HG03571 (cell line): ENCODE measurements around the gene LYZL1.
A peak's percentile ranks its signal among the peaks of the same experiment; 100 is the strongest.
"Not testable (repeated sequence)": the region's sequence is repeated elsewhere in the genome, so short reads cannot be mapped to it uniquely, and the experiment has no call there.

Source experiments
- ATAC-seq: cut with Tn5 transposase; IDR thresholded peaks from one replicate; pipeline ENCODE4 v1.9.1; 2021; ENCODE audit not compliant: unreplicated experiment

LYZL1 gene

DNA sequence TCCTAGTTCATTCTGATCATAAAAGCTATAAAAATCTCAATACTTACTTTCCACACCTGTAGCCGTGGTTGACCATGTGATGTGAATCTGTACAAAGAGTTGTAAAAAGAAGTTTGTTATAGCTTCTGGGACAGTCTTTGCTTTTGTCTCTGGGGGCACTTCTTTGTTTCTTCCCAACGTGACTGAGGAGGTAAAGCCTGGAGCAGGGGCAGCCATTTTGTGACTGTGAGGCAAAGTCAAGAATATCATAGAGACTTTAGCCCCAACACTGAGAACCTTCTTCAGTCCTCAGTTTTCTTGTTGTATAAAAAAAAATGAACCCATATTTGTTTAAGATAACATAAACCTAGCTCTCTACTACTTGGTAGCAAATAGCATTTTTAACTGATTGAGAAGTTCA is 29.4 kb upstream of the LYZL1 start:
- ATAC-seq = no peak

DNA sequence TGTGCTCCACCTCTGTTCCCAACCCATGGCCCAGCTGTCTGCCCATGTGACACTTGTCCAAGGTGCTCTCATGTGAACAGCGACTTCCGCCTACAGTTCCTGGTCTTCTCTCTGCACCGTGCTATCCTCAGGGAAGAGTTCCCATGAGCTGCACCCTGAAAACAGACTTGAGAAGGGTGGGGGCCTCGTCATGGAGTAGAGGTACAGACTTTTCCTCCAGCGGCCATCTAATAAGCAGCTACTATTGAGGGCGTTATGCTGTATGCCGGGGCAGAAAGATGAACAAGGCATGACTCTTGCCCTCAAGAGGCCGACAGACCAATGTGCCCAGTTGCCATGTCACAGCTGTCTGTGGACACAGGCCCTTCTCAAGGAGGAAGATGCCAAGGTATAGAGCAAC is 25.4 kb upstream of the LYZL1 start:
- no peak for ATAC-seq

DNA sequence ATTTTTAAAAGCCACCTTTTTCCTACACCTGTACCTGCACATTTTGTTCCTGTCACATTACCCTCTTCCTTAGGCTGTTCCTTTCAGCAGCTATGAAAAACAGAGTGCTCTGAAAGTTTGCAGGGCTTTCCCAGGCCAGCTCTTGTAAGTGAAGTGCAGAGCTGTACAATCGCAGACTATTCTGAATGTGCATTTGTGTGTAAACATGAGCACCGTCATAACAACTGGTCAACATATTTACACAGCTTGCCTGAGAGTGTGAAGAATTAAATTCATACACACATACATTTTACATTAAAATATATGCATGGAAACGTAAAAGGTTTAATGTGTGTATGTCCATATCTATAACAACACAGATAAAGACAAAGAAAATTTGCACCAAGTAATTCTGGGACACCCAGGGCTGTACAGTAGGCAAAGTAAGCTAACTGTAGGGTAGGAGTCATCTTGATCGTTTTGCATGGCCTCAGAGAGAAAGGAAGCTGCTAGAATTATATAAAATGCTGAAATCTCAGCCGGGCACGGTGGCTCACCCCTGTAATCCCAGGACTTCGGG is 23.6 kb upstream of the LYZL1 start:
- no peak for ATAC-seq

DNA sequence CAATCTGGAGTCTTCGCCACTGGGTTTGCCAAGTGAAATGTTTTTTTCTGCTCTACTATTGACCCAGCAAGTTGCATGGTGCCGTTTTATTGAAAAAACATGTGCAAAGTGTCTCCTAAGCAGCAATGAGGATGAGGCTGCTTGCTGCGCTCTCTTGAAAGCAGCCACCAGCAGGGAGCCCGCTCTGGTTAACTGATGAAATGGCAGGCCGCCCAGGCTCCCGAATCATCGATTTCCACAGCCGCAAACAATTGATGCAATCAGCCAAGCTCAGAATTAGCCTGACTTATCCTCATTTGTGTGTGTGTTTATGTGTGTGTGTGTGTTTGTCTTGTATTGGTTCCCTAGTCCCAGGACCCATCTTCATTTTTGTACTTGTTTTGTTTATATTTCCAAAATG is 22.2 kb upstream of the LYZL1 start:
- no peak for ATAC-seq

DNA sequence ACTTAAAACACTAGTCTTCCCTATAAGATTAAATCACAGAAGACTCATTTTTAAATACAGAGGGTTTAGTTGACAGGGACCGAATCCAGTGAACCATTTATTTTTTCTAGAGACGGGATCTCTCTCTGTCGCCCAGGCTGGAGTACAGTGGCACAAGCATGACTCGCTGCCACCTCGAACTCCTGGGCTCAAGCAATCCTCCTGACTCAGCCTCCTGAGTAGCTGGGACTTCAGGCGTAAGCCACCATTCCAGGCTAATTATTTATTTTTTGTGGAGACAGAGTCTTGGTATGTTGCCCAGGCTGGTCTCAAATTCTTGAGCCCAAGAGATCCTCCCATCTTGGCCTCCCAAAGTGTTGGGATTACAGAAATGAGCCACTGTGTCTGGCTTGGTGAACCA is 20.9 kb upstream of the LYZL1 start:
- no peak for ATAC-seq

DNA sequence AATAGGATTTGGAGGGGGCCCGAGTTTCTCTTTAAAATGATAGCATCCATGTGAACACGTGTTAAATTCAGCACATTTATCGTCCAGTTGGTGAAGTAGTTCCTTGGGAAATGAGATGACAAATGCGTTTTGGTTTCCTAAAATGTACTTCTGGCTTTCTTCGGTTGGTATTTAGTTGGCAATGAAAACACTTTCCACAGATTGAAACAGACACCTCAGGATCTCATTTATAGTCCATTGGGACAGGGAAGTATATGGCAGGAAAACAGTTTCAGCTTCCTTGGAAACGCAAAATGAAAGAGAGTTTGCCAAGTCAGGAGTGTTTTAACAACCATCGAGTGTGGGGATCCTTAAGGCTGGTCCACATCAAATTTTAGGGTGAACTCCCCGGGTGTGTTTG is 19.4 kb upstream of the LYZL1 start:
- ATAC-seq = no peak

DNA sequence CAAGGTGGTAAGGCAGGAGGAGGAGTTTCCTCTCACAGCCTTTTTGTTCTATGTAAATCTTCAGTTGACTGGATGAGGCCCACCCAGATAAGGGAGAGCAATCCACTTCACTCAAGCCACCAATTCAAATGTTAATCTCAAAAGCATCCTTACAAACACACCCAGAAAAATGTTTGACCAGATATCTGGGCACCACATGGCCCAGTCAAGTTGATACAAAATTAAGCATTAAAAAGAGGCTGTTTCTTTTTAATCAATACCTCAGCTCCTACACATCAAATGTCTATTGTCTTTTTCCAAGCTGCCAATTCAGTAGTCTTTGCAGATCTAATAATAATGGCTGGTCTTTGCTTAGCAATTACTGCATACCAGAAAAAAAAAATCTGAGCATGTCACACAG is 18.0 kb upstream of the LYZL1 start:
- no peak for ATAC-seq

DNA sequence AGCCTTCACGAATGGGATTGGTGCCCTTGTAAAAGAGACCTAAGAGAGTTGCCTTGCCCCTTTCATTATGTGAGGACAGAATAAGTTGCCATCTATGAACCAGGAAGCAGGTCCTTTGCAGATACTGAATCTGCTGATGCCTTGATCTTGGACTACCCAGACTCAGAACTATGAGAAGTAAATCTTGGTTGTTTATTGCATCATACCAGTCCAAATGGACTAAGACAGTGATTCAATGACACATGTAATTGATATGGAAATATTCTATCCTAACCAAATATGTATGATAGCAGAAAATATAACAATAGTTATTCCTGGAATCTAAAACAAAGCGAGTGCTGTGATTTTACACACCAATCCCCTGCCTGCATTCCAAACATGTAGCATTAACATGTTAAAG is 17.0 kb upstream of the LYZL1 start:
- ATAC-seq = no peak

DNA sequence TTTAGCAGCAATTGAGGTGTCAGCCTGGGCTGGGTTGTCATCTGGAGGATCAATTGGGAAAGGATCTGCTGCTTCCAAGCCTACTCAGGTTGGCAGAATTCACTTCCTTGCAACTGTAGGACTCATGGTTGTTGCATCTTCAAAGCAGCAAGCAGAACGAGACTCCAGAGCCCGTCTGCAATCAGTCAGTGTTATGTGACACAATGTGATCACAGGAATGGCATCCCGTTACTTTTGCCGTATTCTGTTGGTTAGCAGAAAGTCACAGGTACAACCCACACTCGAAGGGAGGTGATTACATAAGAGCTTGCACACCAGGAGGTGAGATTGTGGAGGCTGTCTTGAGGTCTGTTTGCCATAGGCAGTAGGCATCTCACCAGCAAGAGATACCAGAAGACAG is 15.4 kb upstream of the LYZL1 start:
- no peak for ATAC-seq

DNA sequence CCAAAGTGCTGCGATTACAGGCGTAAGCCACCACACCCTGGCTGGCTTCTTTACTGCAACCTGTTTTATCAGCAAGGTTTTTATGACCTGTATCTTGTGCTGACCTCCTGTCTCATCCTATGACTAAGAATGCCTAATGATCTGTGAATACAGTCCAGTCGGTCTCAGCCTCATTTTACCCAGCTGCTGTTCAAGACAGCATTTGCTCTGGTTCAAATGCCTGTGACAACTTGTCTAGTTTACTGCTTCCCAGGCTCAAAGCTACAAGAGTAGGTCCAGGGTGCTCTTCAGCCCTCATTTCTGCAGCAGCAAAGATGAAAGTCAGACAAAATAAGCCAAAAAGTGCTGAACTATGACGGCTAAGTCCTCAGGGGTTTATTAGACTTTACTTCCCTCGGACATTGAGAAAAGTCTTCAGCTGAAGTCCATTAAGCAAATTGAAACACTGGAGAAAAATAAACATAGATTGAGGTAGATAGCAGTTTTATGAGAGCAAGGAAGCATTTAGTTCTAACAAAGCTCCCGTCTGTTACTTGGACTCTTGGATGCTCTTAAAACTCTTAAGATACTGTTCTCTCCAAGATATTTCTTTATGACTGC is 12.5 kb upstream of the LYZL1 start:
- ATAC-seq = no peak

DNA sequence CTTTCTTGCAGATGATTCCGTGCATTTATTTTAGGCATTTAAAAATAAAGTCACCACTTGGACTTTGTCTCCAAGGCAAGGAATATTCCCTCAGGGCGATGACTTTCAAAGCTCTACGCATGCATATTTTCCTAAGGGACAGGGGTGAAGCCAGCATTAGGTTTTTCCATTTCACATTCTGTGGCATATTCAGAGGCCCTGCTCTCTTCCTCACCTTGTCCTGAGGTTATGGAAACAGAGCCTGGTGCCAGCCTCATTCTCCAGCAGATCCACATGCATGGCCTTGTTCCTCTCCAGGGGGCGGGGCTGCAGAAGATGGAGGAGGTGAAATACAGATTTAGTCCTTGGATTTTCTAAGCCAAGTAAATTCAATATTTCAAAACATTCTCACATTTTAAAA is 11.6 kb upstream of the LYZL1 start:
- ATAC-seq = no peak

DNA sequence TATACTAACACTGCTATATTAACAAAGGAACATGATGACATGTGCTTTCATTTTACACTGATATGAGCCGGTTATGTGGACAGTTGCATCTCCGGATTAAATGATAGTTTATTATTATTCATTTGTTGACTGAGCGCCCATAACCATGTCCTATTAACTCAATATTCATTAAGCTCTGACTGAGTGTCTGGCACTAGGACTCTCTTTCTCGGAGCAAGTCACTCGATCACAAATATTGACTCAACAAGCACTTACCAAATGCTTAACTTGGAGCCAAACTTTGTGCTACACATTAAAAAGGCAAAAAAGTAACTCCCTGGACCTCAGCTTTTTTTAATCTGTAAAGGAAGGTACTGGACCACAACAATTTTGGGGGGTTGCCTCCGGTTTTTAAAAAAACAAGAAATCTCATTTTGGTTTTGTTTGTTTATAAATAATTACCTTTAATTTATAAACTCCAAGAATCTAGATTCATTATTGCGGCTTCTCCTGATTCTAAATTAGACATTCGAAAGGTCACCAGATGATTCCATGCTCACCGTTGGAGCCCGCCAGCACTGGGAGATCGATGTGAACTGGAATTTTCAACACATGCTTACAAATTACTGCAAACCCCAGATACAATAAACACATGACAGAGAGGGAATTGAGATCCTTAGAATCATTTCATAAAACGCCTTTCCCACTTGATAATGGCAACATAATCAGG is 8.9 kb upstream of the LYZL1 start:
- ATAC-seq = no peak

DNA sequence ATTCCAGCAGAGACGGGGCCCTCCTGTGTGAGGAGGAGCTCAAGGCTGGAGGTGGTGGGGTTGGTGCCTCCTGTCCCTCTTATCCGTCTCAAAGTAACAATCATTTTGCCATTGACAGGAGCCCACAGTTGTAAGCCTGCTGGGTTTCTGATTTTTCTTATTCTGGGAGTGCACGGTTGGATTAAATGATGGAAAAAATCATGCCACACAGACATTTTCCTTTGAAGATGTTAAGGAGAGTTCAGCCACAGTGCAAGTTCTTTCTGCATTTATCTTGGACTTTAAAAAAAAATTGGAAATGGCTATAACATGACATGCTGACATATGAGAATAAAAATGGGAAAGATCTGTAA is 8.4 kb upstream of the LYZL1 start:
- ATAC-seq = no peak

DNA sequence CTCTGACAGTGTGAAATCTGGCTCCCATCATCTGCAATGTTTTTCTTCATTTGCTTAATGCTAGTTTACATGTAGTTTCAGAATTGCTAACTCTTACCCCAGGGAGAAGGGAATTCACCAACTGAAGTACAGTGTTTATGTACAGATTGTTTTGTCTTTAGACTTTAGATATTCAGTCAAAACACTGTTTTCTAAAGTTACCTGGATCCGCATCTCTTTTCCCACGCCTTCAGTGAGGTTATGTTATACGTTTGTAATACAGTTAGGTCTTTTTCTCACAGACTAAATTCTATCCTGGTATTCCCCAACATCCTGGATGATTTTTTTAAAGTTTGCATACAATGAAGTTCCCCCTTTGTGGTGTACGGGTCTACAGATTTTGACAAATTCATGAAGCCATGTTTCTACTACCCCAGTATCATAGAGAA is 3.2 kb upstream of the LYZL1 start:
- peak; percentile 87 for ATAC-seq

DNA sequence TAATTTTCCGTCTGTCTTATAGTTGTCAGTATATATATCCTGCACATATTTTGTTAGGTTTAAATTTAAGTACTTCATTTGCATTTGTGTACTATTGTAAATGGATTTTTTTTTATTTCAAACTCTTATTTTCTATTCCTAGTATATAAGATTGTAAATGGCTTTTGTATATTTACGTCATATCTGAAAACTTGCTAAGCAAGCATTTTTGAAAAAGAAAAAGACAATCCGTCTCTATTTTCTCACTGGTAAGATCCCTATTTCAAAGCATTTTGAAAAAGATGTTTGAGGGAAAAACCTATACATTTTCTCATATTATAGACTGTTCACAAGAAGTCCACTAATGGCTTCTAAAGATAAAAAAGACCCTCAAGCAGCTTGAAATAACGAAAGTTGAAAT is 1.2 kb upstream of the LYZL1 start:
- no peak for ATAC-seq

DNA sequence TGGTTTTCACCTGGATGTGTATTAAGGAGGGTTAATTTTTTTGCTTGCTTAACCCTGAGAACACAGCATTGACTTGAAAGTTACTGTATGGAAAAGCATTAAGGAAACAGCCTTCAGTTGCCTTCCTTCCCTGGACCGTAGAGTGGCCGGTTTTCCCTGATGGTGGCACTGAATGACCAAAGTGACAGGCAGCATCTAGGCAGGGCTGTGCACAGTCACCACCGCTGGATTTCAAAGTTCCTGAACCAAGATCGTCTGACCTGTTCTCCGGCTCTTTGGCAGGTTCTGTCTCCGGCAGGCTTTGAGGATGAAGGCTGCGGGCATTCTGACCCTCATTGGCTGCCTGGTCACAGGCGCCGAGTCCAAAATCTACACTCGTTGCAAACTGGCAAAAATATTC is 2.7 kb downstream of the LYZL1 start:
- ATAC-seq = not testable (repeated sequence)

DNA sequence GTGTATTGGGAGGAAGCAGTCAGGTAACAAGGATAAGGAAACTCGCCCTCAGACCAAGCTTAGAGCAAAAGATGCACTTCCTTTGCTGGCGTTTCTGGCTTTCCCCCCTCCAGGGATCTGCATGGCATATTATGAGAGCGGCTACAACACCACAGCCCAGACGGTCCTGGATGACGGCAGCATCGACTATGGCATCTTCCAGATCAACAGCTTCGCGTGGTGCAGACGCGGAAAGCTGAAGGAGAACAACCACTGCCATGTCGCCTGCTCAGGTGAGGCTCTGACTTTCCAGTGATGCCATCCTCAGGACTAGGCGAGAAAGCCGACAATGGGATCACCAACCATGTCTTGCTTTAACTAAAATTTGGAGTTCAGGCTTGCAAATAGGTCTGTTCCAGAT is 3.5 kb downstream of the LYZL1 start:
- not testable (repeated sequence) for ATAC-seq

DNA sequence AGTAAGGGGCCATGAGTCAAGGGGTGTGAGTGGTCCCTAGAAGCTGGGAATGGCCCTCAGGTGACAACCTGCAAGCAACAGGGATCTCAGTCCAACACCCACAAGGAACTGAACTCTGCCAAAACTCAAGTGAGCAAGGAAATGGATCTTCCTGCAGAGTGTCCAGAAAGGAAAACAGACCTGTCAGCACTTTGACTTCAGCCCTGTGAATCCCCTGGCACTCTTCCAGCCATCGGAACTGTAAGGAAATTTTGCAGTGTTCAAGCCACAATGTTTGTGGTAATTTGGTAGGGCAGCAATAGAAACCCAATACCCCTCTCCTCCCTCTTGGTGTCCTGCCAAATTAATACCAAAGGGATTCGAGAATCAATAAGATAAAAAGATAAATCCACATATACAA is 6.9 kb downstream of the LYZL1 start:
- ATAC-seq = no peak

DNA sequence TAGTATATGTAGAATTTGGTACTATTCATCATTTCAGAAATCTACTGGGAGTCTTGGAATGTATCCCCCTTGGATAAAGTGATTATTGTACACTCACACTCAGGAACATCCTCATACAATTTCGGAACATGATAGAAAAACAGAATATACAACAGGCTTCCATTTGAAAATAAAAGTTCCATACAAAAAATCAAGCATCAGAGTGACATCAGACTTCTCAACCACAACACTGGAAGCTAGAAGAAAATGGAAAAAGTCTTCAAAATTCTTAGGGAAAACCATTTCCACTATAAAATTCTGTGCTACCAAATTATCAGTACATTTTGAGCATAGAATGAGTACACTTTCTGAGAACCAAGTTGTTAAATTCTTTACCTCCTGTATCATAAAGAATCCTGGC is 8.8 kb downstream of the LYZL1 start:
- no peak for ATAC-seq

DNA sequence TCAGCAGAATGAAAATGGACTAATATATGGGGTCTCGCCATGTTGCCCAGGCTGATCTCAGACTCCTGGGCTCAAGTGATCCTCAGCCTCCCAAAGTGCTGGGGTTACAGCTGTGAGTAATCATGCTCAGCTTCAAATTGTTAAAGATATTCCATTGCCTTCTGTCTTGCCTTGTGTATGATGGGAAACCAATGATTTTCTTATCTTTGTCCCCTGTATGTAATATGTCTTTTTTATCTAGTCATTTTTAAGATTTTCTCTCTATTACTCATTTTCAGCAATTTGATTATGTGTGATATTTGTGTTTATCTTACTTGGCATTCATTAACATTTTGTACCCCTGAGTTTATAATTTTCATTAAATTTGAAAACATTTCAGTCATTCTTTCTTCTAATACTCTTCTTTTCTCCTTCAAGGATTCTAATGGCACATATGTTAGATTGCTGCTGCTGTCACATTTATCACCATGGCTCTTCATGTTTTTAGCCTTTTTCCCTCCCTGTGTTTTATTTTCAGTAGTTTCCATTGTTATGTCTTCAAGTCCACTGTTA is 12.6 kb downstream of the LYZL1 start:
- ATAC-seq = no peak

DNA sequence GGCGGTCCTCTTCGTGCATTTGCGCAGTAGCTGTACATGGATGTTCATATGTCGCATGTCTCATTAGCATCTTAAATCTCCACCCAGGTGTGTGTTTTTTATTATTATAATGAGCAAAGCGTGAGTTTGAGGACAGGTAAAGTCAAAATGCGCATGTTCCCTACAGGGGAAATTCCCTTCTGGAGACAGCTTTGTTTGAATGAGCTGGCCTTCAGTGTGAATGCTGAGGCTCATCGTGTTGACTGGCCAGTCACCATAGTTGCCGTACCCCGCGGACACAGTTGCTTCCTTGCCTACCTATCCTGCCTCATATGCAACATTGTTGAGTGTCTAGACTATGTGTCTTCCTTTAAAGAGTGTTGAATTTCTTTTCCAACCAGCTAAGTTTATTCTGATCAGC is 13.6 kb downstream of the LYZL1 start:
- ATAC-seq = no peak

DNA sequence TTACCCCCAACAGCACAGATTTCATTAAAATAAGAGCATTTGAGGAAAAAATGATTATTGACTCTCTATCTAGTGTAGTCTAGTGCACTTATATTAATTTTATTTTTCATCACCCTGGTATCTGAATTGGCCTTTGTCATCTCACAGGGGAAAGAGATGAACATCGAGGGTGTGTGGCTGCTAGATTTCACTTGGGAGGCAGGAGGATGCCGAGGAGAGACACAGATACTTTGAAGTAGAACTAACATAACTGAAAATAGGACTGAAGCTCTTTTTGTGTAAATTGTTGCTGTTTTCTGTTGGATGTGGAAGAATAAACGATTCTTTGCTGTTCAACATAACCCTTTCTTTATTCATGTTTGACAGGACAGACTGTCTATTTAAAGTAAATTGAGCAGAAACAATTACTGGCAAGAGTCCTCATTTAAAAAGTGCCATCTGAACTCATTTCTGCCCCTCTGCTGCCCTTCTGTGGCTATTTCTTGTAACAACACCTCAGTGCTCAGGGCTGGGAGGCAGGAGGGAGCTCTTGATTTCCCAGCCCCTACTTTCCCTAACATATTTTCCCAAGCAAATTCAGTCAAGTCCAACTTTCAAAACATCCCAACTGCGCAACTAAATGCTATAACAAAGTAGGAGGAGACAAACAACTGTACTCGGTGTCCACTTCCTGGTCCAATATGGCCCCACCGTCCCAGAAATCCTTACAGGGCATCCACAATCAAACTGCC is 15.6 kb downstream of the LYZL1 start:
- ATAC-seq = no peak
